Upper lobe of left lung (tissue), 4 donors: ENCODE measurements around the gene PTK6.
A peak's percentile ranks its signal among the peaks of the same experiment; 100 is the strongest.

Experiments used
- CTCF ChIP-seq, 6 experiments: fragments of 450-650 bp in 4 of 6; fragments of 200-600 bp in 2 of 6; sonication (generic) in 2 of 6; IDR thresholded peaks; one replicate each; pipeline ENCODE4 v1.5.1; 2016 to 2019; ENCODE audit warnings: antibody characterized with exemption in 6 of 6
- POLR2A ChIP-seq, 4 donors: fragments of 450-650 bp; IDR thresholded peaks; one replicate each; pipeline ENCODE4 v1.5.1; 2016 to 2017; ENCODE audit warnings: antibody characterized with exemption in 4 of 4, mild to moderate bottlenecking in 2 of 4

- TF ChIP-seq POLR2A (IDR thresholded peaks at IDR 0.05) (peak in 2 of 4 donors; percentile 20 to 50), CTCF (IDR thresholded peaks at IDR 0.05) (no peak)
These were observed 16.2 kb upstream of the PTK6 start for GRCh38 chr20:63553251-63553932.
